HUDEP-2 (cell line): Measurements from ENCODE around the gene KBTBD6.
"Not testable (repeated sequence)": the region's sequence is repeated elsewhere in the genome, so short reads cannot be mapped to it uniquely, and the experiment has no call there.

Source experiments
- DNase-seq, 76 experiments: peaks; one replicate each; lab custom pipeline; 2025; ENCODE audit not compliant: unreplicated experiment in 76 of 76; lab: John Stamatoyannopoulos, UW

Gene KBTBD6, protein sequence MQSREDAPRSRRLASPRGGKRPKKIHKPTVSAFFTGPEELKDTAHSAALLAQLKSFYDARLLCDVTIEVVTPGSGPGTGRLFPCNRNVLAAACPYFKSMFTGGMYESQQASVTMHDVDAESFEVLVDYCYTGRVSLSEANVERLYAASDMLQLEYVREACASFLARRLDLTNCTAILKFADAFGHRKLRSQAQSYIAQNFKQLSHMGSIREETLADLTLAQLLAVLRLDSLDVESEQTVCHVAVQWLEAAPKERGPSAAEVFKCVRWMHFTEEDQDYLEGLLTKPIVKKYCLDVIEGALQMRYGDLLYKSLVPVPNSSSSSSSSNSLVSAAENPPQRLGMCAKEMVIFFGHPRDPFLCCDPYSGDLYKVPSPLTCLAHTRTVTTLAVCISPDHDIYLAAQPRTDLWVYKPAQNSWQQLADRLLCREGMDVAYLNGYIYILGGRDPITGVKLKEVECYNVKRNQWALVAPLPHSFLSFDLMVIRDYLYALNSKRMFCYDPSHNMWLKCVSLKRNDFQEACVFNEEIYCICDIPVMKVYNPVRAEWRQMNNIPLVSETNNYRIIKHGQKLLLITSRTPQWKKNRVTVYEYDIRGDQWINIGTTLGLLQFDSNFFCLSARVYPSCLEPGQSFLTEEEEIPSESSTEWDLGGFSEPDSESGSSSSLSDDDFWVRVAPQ

GRCh38 chr13:41132512-41133152 lies at the start of gene KBTBD6:
Gene KBTBD6 (minus strand): TSS chr13:41132802. CDS start chr13:41132511, 291 bp downstream.
- DNase-seq = peak; percentile 57 to 98 (median 95)

GRCh38 chr13:41182231-41182630 lies 49.6 kb upstream of the KBTBD6 start:
- no peak for DNase-seq

- peak in 1 of 76 experiments; percentile 5 for DNase-seq
Observed at GRCh38 chr13:41179593-41180250, 47.1 kb upstream of the KBTBD6 start.

- DNase-seq = no peak
Observed at GRCh38 chr13:41178040-41178439, 45.4 kb upstream of the KBTBD6 start.

GRCh38 chr13:41177616-41178015 lies 45.0 kb upstream of the KBTBD6 start:
- no peak for DNase-seq

- not testable (repeated sequence) for DNase-seq
Observed at GRCh38 chr13:41175576-41175975, 43.0 kb upstream of the KBTBD6 start.

- DNase-seq = peak in 1 of 76 experiments; percentile 1
Observed at GRCh38 chr13:41162151-41162550, 29.5 kb upstream of the KBTBD6 start.

- DNase-seq = no peak
Observed at GRCh38 chr13:41159174-41159573, 26.6 kb upstream of the KBTBD6 start.

DNA sequence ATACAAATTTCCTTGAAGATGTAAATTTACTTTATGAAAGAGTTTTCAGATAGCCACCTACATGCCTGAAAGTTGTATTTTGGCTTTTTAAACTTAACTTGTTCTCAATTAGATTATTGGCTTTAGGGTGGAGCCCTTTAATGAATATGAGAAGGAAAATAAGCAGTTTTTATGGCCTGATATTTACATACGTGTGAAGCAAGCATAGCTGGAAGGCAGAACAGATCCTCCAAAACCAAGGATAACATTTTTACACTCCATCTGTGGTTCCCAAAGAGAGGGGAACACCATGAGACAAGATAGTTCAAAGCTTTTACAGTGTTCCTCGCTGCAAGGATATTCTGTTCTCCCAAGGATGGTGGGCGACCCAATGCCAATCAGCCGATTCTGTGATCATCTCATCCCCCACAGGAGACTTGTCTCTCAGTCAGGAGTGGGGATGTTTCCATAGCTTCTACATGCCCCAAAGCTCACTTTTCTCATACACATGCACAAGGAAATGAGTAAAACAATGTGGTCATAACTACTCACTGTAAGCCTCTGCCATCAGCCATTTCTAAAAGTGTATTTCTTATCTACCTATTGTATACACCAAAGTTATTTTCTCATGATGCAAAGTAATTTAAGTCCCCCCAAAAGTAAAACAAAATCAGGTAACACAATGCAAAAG lies 24.6 kb upstream of the KBTBD6 start:
- no peak for DNase-seq

- no peak for DNase-seq
Observed at GRCh38 chr13:41156620-41157019, 24.0 kb upstream of the KBTBD6 start.

GRCh38 chr13:41154042-41154441 lies 21.4 kb upstream of the KBTBD6 start:
- no peak for DNase-seq

GRCh38 chr13:41152005-41152404 lies 19.4 kb upstream of the KBTBD6 start:
- DNase-seq = no peak

GRCh38 chr13:41150058-41150457 lies 17.5 kb upstream of the KBTBD6 start:
- DNase-seq = no peak

DNA sequence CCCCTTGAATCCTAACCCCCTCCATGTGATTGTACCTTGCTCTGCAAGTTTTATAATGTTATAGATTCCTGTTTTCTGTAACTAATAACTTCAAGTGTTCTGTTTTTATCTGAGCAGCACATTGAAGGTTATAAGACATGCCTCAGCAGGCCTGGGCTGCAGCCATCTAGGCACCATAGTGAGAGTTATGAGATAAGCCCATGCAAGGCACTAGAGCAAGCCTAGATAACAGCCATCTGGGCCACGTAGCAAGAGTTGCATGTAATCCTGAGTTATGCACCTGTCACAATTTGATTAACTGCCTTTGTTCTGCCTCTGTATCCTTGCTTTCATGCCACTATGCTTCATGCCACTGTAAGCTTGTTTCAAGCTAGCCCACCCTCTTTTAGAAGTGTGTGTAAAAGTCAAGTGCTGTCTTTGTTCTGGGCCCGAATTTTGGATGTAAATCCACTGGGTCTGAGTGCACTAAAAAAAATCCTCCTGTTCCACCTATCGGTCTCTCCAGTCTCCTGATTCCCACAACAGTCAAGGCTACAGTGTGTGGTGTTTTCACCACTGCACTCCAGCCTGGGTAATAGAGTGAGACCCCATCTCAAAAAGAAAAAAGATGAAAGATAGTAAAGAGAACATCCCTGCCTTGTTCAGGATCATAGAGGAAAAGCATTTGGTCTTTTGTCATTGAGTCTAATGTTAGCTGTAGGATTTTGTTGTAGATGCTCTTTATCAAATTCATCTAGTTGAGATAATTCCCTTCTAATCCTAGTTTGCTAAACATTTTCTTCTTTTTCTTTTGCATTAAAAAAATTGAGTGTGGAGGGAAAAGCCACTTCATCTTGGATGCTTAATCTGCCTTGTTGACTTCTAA lies 16.0 kb upstream of the KBTBD6 start:
- DNase-seq = peak in 9 of 76 experiments; percentile 1 to 38 (median 25)

DNA sequence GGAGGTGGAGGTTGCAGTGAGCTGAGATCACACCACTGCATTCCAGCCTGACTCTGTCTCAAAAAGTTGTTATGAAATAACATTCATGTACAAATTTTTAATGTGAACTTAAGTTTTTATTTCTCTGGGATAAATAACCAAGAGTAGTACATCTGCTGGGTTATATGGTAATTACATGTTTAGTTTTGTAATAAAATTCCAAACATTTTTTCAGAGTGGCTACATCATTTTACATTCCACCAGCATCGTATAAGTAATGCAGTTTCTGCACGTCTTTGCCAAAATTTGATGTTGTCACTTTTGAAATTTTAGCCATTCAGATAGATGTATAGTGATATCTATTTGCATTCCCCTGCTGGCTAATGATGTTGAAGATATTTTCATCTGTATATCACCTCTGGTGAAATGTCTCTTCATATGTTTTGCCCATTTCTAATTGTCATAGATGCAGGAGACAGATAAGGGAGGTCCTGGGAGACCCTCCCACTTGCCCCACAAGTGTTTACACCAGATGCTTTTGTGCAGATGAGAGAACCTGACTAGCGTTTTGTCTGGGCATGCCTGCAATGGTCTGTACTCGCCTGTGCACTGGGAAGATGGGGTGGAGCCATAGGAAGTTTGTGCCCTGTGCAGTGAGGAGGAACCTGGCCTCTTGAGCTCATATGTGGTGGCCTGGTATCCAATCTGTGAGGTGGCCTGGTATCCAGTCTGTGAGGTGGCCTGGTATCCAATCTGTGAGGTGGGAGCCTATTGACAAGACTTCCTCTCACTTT lies 12.7 kb upstream of the KBTBD6 start:
- no peak for DNase-seq

DNA sequence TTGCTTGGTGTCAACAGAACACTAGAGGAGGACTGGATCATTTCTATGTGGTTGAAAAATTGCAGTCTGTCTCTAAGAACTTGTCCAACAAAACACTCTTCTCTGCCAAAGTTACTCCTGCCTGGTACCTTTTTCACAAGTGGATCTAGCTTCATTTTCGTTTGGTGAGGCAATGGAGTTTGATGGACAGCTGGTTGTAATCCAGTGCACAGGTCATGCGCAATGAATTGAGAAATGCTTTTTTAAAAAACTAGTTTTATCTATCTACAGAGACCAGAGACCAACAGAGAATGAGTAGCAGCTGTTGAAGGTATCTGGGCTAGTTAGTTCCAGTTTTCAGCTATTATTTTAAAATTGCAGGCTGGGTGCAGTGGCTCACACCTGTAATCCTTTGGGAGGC lies 12.0 kb upstream of the KBTBD6 start:
- no peak for DNase-seq

DNA sequence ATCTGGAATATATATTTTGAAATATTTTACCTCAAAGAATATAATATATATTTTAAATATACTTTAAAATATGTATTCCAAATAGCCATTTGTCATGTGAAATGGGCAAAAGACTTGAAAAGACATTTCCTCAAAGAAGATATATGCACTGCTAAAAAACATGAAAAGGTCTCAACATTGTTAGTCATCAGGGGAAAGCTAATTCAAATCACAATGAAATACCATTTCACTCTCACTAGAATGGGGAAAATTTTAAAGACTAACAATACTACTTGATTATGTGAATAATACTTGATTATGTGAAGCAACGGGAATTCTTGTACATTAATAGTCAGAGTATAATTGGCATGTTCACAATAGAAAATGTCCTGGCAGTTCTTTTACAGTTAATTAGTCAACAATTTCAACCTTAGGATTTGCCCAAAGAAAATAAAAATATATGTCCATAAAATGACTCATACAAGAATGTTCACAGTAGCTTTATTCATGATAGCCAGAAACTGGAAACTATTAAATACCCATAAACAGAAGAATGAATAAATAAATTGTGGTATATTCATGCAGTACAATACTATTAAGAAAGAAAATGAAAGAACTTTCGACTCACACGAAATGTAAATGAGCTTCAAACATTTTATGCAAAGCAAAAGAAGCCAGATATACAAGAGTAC lies 6.8 kb upstream of the KBTBD6 start:
- no peak for DNase-seq

- DNase-seq = no peak
Observed at GRCh38 chr13:41137951-41138350, 5.3 kb upstream of the KBTBD6 start.
